PFSK-1 (cell line): ENCODE results near the gene THAP6.

ENCODE experiments used
- FOXP2 ChIP-seq: optimal IDR thresholded peaks from 2 replicates; pipeline ENCODE3; 2011; ENCODE audit warnings: borderline replicate concordance, control low read depth, inconsistent platforms; ENCODE audit not compliant: insufficient read depth; ENCODE audit errors: extremely low read length, extremely low read depth
- POLR2AphosphoS5 ChIP-seq: IDR thresholded peaks from 2 replicates; pipeline ENCODE4 v1.6.1; 2012; ENCODE audit warnings: low read depth, mild to moderate bottlenecking, control low read depth, low read length, moderate library complexity
- REST ChIP-seq, 2 experiments: IDR thresholded peaks; 2 replicates each; pipeline versions ENCODE4 v1.6.1 to v1.8.0; 2011 to 2012; ENCODE audit warnings: low read depth in 2 of 2, low read length in 2 of 2, control low read depth in 1 of 2, inconsistent platforms in 1 of 2, mild to moderate bottlenecking in 1 of 2, moderate library complexity in 1 of 2; ENCODE audit not compliant: insufficient read depth in 1 of 2
- SIN3A ChIP-seq: IDR thresholded peaks from 2 replicates; pipeline ENCODE4 v1.6.1; 2012; ENCODE audit warnings: mild to moderate bottlenecking, low read length, moderate library complexity, borderline replicate concordance; ENCODE audit not compliant: insufficient read depth
- TAF1 ChIP-seq: IDR thresholded peaks from 2 replicates; pipeline ENCODE4 v1.6.1; 2012; ENCODE audit warnings: low read length, control low read depth, borderline replicate concordance; ENCODE audit not compliant: insufficient read depth

The THAP6 gene

GRCh38 chr4:75525086-75525485 lies 10.8 kb downstream of the THAP6 start:
- TF ChIP-seq SIN3A = no peak
- TF ChIP-seq POLR2AphosphoS5 = no peak
- TF ChIP-seq TAF1 = no peak

GRCh38 chr4:75525910-75526309 lies 11.6 kb downstream of the THAP6 start:
- TF ChIP-seq FOXP2 = no peak
- TF ChIP-seq REST (IDR thresholded peaks at IDR 0.05; ENCODE audit: insufficient read depth in 1 of 2, low read depth in 2 of 2, low read length in 2 of 2) = no peak
- no peak for TF ChIP-seq SIN3A
- TF ChIP-seq POLR2AphosphoS5 = no peak

- no peak for TF ChIP-seq POLR2AphosphoS5
- no peak for TF ChIP-seq FOXP2
- TF ChIP-seq REST (IDR thresholded peaks at IDR 0.05; ENCODE audit: insufficient read depth in 1 of 2, low read depth in 2 of 2, low read length in 2 of 2) = no peak
- no peak for TF ChIP-seq SIN3A
- TF ChIP-seq TAF1 = no peak
These were observed 13.2 kb downstream of the THAP6 start for GRCh38 chr4:75527482-75527881.

- TF ChIP-seq TAF1 (no peak), SIN3A (no peak), POLR2AphosphoS5 (no peak), FOXP2 (no peak), REST (IDR thresholded peaks at IDR 0.05; ENCODE audit: insufficient read depth in 1 of 2, low read depth in 2 of 2, low read length in 2 of 2) (no peak)
These were observed 16.5 kb downstream of the THAP6 start for GRCh38 chr4:75530556-75531322.

- TF ChIP-seq SIN3A = no peak
- no peak for TF ChIP-seq FOXP2
- no peak for TF ChIP-seq REST (IDR thresholded peaks at IDR 0.05; ENCODE audit: insufficient read depth in 1 of 2, low read depth in 2 of 2, low read length in 2 of 2)
- TF ChIP-seq TAF1 = no peak
- no peak for TF ChIP-seq POLR2AphosphoS5
These were observed 28.6 kb downstream of the THAP6 start for GRCh38 chr4:75542824-75543223.
